K562 (cell line): ENCODE measurements around the gene YPEL3. TPM values are rescaled to one million over a fixed set of nuclear protein-coding genes. Genes with fewer than 3 reads are reported as not detected.
A peak's percentile ranks its signal among the peaks of the same experiment; 100 is the strongest.

Source experiments
- ATF4 ChIP-seq: fragments of 450-650 bp; formaldehyde crosslinking; IDR thresholded peaks from 2 replicates; pipeline ENCODE4 v1.4.0; 2022; ENCODE audit warnings: mild to moderate bottlenecking, moderate library complexity
- BHLHE40 ChIP-seq: IDR thresholded peaks from 2 replicates; pipeline ENCODE4 v1.6.1; 2011; ENCODE audit warnings: low read length, improper control_type of control experiment
- CBX2 ChIP-seq: fragments of 200-600 bp; sonication (generic); IDR thresholded peaks from one replicate; pipeline ENCODE4 v1.6.1; 2012; ENCODE audit warnings: mild to moderate bottlenecking, low read length, inconsistent platforms; ENCODE audit not compliant: insufficient read depth, poor library complexity, severe bottlenecking
- CLOCK ChIP-seq: fragments of 250-450 bp; sonication (Bioruptor Pico); IDR thresholded peaks from 2 replicates; pipeline ENCODE4 v1.4.0; 2020; ENCODE audit warnings: mild to moderate bottlenecking, moderate library complexity, borderline replicate concordance
- HES1 ChIP-seq: fragments of 450-650 bp; IDR thresholded peaks from 2 replicates; pipeline ENCODE4 v1.6.1; 2016; ENCODE audit warnings: low read depth, mild to moderate bottlenecking, moderate library complexity
- MTF1 ChIP-seq: fragments of 250-450 bp; sonication (Bioruptor Pico); IDR thresholded peaks from 2 replicates; pipeline ENCODE4 v1.9.0; 2021; ENCODE audit warnings: moderate library complexity, mild to moderate bottlenecking, inconsistent platforms, borderline replicate concordance
- PHB2 ChIP-seq: fragments of 450-650 bp; IDR thresholded peaks from 2 replicates; pipeline ENCODE4 v1.6.1; 2017; ENCODE audit warnings: low read depth
- PHTF2 ChIP-seq: fragments of 250-450 bp; sonication (Bioruptor Pico); IDR thresholded peaks from 2 replicates; pipeline ENCODE4 v1.5.0; 2021; ENCODE audit warnings: mild to moderate bottlenecking
- ZBTB11 ChIP-seq, 3 experiments: fragments of 200-800 bp in 1 of 3; fragments of 250-450 bp in 1 of 3; fragments of 450-650 bp in 1 of 3; sonication (Bioruptor Pico) in 1 of 3; sonication (Bioruptor generic) in 1 of 3; formaldehyde crosslinking in 1 of 3; IDR thresholded peaks; 2 replicates each; pipeline versions ENCODE4 v1.6.1 to v1.8.0; 2016 to 2022; ENCODE audit warnings: mild to moderate bottlenecking in 2 of 3, missing genetic modification characterization in 2 of 3, missing compliant biosample characterization in 1 of 3, moderate library complexity in 1 of 3
- ZNF239 ChIP-seq: fragments of 250-450 bp; sonication (Bioruptor Pico); IDR thresholded peaks from 2 replicates; pipeline ENCODE4 v1.4.0; 2020; ENCODE audit warnings: mild to moderate bottlenecking
- ZNF740 ChIP-seq, 3 experiments: fragments of 200-800 bp in 1 of 3; sonication (Bioruptor generic) in 1 of 3; sonication (generic) in 1 of 3; formaldehyde crosslinking in 1 of 3; IDR thresholded peaks; 2 replicates each; pipeline versions ENCODE4 v1.6.1 to v1.8.0; 2016 to 2022; ENCODE audit warnings: mild to moderate bottlenecking in 2 of 3, missing compliant biosample characterization in 2 of 3, missing genetic modification characterization in 2 of 3, missing genetic modification reagents in 1 of 3
- polyA plus RNA-seq, 8 experiments: library from polyadenylated mRNA; depleted of rRNA in 4 of 8; stranded (reverse) in 5 of 8; unstranded in 3 of 8; fragments of >200 nt; fragmentation: Nextera tagmentation in 2 of 8; fragmentation: Illumina TruSeq in 1 of 8; extraction: Ambion mirVana in 2 of 8; extraction: Trizol in 1 of 8; gene quantifications; 2 replicates each; pipeline versions ENCODE4 v1.2.1 to v1.2.3, GENCODE V29; 2011 to 2014; ENCODE audit warnings: inconsistent platforms in 1 of 8, missing spikeins in 1 of 8
- total RNA-seq, 7 experiments: library from RNA; depleted of rRNA in 6 of 7; stranded (reverse); fragments of >200 nt in 6 of 7; fragmentation: Illumina TruSeq in 2 of 7; extraction: Trizol in 2 of 7; gene quantifications; 2 replicates each; pipeline versions ENCODE4 v1.2.1 to v1.2.3, GENCODE V29; 2011 to 2021; ENCODE audit warnings: low replicate concordance in 1 of 7

YPEL3 gene
- total and polyA plus RNA-seq, 9 of the 15 experiments (the other 6 are each of a cell fraction or from before 2014, with no cell fraction given) = 0.41 to 15.0 (median 2.9) TPM

GRCh38 chr16:30065102-30065942, 30.7 kb downstream of the YPEL3 start, which contains the start of gene ALDOA (continued):
- TF ChIP-seq CBX2 (no peak), MTF1 (no peak), BHLHE40 (peak; percentile 67), CLOCK (CRISPR knock-in tag) (no peak), ZNF239 (CRISPR knock-in tag) (peak; percentile 46; the same call in 1 of the 2 replicates), ZBTB11 (CRISPR knock-in tag; IDR thresholded peaks at IDR 0.05) (peak; percentile 39 to 88 (median 43); a peak in 4 of 6 replicates), ZNF740 (CRISPR knock-in tag; IDR thresholded peaks at IDR 0.05) (no peak), ZNF740 (tag; IDR thresholded peaks at IDR 0.05) (no peak), PHTF2 (CRISPR knock-in tag) (no peak), HES1 (peak; percentile 43; the same call in 1 of the 2 replicates), ATF4 (no peak), PHB2 (no peak)
